GM23338 (cell line): ENCODE measurements around the gene TSC22D3.

Experiments
- CTCF ChIP-seq, 2 experiments: fragments of 200-600 bp in 1 of 2; sonication (generic) in 1 of 2; conservative IDR thresholded peaks; 2 replicates each; pipeline versions ENCODE4 v1.5.1 to v1.6.1; 2016 to 2017; ENCODE audit warnings: antibody characterized with exemption in 2 of 2, low read depth in 2 of 2, mild to moderate bottlenecking in 2 of 2, moderate library complexity in 1 of 2
- POLR2AphosphoS5 ChIP-seq: IDR thresholded peaks from 2 replicates; pipeline ENCODE4 v1.6.1; 2016; ENCODE audit warnings: antibody characterized with exemption, low read depth

- TF ChIP-seq POLR2AphosphoS5 (no peak), CTCF (conservative IDR thresholded peaks at IDR 0.05; ENCODE audit: low read depth in 2 of 2) (no peak)
Measured at GRCh38 chrX:107769581-107770317, 5.8 kb downstream of the TSC22D3 start.
